SK-MEL-5 (cell line): Measurements from ENCODE around the gene APC2. TPM values are rescaled to one million over a fixed set of nuclear protein-coding genes. Genes with fewer than 3 reads are reported as not detected.
"Not testable (repeated sequence)": the region's sequence is repeated elsewhere in the genome, so short reads cannot be mapped to it uniquely, and the experiment has no call there.

Experiments
- DNase-seq: peaks from one replicate; pipeline ENCODE4 v3.0.0-alpha.2; 2016; ENCODE audit warnings: low read depth, low spot score
- in situ Hi-C: cut with HindIII; loops from 2 replicates; pipeline ENCODE4 v1.10.0; 2016; ENCODE audit warnings: low sequenced_read_pairs, high pct_unique_total_duplicates, low pct_unique_long_range_greater_than_20kb
- total RNA-seq: library from RNA; depleted of rRNA; stranded (reverse); fragments of >200 nt; shearing (Covaris generic); gene quantifications from 2 replicates; pipeline ENCODE4 v1.2.3, GENCODE V29; 2014

The APC2 gene
- total RNA-seq, 1 experiment from 2014 or later = 2.0 TPM

DNA sequence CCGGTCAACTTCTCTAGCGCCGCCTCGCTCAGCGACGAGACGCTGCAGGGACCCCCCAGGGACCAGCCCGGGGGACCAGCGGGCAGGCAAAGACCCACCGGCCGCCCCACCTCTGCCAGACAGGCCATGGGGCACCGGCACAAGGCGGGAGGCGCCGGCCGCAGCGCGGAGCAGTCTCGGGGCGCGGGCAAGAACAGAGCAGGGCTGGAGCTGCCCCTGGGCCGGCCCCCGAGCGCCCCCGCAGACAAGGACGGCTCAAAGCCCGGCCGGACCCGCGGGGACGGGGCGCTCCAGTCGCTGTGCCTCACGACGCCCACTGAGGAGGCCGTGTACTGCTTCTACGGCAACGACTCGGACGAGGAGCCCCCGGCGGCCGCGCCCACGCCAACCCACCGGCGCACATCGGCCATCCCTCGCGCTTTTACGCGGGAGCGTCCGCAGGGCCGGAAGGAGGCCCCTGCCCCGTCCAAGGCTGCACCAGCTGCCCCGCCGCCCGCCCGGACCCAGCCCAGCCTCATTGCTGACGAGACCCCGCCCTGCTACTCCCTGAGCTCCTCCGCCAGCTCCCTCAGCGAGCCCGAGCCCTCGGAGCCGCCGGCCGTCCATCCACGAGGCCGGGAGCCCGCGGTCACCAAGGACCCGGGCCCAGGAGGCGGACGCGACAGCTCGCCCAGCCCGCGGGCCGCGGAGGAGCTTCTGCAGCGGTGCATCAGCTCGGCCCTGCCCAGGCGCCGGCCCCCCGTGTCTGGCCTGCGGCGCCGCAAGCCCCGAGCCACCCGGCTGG is 17.8 kb downstream of the APC2 start:
- no peak for DNase-seq
- in situ Hi-C loops = no loop called here

DNA sequence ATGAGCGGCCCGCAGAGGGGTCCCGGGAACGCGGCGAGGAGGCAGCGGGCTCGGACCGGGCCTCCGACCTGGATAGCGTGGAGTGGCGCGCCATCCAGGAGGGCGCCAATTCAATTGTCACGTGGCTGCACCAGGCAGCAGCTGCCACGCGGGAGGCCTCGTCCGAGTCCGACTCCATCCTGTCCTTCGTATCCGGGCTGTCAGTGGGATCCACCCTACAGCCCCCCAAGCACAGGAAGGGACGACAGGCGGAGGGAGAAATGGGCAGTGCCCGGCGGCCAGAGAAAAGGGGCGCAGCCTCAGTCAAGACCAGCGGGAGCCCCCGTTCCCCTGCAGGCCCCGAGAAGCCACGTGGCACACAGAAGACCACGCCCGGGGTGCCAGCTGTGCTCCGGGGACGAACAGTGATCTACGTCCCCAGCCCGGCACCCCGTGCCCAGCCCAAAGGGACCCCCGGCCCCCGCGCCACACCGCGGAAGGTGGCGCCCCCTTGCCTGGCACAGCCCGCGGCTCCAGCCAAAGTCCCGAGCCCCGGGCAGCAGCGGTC is 18.4 kb downstream of the APC2 start:
- in situ Hi-C loops = no loop called here
- DNase-seq = no peak

DNA sequence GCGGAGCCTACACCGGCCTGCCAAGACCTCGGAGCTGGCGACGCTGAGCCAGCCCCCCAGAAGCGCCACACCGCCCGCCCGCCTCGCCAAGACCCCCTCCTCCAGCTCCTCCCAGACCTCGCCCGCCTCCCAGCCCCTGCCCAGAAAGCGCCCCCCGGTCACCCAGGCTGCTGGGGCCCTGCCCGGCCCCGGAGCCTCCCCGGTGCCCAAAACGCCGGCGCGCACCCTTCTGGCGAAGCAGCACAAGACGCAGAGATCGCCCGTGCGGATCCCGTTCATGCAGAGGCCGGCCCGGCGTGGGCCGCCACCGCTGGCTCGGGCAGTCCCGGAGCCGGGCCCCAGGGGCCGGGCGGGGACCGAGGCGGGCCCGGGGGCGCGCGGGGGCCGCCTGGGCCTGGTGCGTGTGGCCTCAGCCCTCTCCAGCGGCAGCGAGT is 18.9 kb downstream of the APC2 start:
- DNase-seq = no peak
- in situ Hi-C loops = no loop called here

DNA sequence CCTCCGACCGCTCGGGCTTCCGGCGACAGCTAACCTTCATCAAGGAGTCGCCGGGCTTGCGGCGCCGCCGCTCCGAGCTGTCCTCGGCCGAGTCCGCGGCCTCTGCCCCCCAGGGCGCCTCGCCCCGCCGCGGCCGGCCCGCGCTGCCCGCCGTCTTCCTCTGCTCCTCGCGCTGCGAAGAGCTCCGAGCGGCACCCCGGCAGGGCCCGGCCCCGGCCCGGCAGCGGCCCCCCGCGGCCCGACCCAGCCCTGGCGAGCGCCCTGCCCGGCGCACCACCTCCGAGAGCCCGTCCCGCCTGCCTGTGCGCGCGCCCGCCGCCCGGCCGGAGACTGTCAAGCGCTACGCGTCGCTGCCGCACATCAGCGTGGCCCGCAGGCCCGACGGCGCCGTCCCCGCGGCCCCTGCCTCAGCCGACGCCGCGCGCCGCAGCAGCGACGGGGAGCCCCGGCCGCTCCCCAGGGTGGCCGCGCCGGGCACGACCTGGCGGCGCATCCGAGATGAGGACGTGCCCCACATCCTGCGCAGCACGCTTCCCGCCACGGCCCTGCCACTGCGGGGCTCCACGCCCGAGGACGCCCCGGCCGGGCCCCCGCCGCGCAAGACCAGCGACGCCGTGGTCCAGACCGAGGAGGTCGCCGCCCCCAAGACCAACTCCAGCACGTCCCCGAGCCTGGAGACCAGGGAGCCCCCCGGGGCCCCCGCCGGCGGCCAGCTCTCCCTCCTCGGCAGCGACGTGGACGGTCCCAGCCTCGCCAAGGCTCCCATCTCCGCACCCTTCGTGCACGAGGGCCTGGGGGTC is 19.5 kb downstream of the APC2 start:
- DNase-seq = no peak
- in situ Hi-C loops = no loop called here

DNA sequence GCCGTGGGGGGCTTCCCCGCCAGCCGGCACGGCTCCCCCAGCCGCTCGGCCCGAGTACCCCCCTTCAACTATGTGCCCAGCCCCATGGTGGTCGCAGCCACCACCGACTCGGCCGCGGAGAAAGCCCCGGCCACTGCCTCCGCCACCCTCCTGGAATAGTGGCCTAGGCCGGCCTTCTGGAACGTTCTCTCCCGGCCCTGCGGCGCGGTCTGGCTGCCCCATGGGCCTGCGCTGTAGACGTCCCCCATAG is 20.1 kb downstream of the APC2 start:
- in situ Hi-C loops = no loop called here

GRCh38 chr19:1470305-1471009 is 20.5 kb downstream of the APC2 start:
- in situ Hi-C loops = no loop called here
- DNase-seq = no peak

More for the DNA sequence above, 20.1 kb downstream of the APC2 start:
- no peak for DNase-seq

DNA sequence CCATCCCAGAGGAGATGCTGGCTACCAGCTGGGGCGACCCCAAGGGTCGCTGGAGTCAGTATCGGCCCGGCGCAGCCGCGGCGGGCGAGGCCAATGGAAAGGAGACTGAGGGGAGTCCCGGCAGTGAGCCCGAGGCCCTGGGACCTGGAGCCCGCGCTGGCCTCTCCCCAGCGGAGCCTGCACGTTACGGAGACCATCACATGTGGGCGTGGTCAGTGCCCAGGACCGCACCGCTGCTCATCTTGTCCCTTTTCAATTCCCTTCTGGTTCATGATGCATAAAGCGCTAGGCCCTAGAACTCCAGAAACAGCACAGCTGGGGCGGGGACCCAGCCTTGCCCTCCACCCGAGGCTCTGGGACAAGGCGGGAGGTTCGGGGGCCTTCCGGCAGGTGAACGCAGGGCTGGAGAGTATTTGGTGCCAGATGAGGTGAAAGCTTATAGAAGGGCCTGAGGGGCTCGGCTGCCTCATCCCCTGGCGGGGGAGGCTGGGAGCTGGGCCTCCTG is 21.1 kb downstream of the APC2 start:
- in situ Hi-C loops = no loop called here
- no peak for DNase-seq

GRCh38 chr19:1471515-1472160 is 21.7 kb downstream of the APC2 start:
- DNase-seq = no peak
- in situ Hi-C loops = no loop called here

DNA sequence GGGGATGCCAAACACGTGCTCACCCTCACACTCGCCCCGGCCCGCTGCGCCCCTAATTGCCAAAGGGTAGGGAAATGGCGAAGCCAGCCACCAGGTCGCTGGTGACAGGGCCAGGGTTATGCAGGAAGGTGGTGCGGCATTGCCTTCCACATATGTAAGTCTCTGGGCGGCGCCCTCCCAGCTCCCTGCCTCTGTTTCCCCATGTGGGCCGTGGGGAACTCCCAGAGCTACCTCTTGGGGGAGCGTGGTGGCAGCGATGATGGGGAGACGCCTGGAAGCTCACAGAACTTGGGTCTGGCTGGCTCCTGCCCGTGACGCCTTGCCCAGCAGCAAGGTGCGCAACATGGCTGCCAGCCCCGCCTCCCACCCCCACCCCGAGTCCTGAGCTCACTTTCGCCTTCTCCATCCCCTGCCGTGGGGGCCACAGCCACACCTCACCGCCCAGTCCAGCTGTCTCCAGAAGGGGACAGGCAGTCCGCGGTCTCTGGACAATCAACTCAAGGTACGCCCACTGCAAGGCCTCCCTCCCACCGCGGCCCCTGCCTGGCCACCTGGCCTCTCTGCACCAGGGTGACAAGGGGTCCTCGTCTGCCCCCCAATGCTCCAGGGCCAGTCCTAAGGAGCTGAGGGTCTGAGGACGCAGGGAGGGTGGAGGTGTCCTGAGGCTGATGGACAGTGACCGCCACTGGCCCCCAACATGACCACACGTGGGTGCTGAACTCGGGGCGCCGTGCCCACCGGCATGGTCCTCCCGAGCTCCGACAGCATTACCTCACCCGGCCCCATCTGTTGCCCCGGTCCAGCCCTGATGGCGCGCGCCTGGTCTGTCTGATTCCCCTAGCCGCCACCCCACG is 22.5 kb downstream of the APC2 start:
- no peak for DNase-seq
- in situ Hi-C loops = no loop called here

DNA sequence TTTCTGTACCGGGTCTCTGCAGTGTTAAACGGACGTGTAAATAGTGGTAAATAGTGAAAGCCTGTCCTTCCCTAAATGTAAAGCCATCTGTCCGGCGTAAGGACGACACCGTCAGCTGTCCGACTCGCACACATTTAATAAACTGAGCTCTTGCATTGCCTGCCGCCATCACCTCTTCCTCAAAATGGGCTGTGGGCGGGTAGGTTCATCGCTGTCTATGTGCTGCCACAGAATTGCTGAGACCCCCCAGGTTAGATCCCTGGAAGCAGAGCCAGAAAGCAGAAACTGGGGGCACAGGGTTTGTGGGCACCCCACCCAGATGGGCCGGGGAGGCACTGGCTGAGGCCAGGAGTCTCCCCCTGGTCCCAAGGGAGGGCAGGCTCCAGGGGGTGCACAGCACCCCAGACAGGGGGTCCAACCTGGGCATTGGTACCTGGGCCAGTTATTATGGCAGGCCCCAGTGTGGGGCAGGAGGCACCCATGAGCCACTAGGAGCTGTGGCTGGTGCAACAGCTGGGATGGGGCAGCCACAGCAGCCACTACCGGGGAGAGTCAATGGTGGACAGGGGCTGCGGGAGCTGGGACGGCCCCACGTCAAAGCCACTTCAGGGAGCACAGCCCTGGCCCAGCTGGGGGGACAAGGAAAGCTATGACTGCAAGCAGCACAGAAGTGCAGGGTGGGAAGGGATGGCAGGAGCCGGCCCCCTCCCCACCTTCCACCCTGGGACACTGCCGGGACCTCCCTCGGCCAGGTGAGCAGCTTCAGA is 23.3 kb downstream of the APC2 start:
- in situ Hi-C loops = no loop called here

GRCh38 chr19:1474011-1474764 is 24.3 kb downstream of the APC2 start:
- no peak for DNase-seq
- in situ Hi-C loops = no loop called here

More for the DNA sequence above, 23.3 kb downstream of the APC2 start:
- DNase-seq = no peak

GRCh38 chr19:1474765-1475351 is 24.9 kb downstream of the APC2 start:
- no peak for DNase-seq
- in situ Hi-C loops = no loop called here

- DNase-seq = no peak
- in situ Hi-C loops = no loop called here
Measured at GRCh38 chr19:1475751-1476437, 26.0 kb downstream of the APC2 start.

- DNase-seq, in situ Hi-C loops: not testable (repeated sequence)
Measured at GRCh38 chr19:1477056-1477455, 27.1 kb downstream of the APC2 start.
